ENCODE measurements around the gene SNX32.

GRCh38 chr11:65887723-65888162 is 54.0 kb downstream of the SNX32 start:
- TF ChIP-seq, protein P1, sequence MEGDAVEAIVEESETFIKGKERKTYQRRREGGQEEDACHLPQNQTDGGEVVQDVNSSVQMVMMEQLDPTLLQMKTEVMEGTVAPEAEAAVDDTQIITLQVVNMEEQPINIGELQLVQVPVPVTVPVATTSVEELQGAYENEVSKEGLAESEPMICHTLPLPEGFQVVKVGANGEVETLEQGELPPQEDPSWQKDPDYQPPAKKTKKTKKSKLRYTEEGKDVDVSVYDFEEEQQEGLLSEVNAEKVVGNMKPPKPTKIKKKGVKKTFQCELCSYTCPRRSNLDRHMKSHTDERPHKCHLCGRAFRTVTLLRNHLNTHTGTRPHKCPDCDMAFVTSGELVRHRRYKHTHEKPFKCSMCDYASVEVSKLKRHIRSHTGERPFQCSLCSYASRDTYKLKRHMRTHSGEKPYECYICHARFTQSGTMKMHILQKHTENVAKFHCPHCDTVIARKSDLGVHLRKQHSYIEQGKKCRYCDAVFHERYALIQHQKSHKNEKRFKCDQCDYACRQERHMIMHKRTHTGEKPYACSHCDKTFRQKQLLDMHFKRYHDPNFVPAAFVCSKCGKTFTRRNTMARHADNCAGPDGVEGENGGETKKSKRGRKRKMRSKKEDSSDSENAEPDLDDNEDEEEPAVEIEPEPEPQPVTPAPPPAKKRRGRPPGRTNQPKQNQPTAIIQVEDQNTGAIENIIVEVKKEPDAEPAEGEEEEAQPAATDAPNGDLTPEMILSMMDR (conservative IDR thresholded peaks at IDR 0.05 in 1 of 2, IDR thresholded peaks at IDR 0.05 in 1 of 2; ENCODE audit: extremely low read depth in 1 of 2, insufficient read depth in 1 of 2, low read depth in 1 of 2, low read length in 2 of 2) = no peak
- no peak for TF ChIP-seq EZH2 (IDR thresholded peaks at IDR 0.05; ENCODE audit: borderline replicate concordance, low read length)
